Uterus (tissue), 2 donors: ENCODE data around the gene FHL1.

Experiments
- POLR2A ChIP-seq, 2 donors: fragments of 450-650 bp; IDR thresholded peaks; one replicate each; pipeline ENCODE4 v1.6.1; 2016; ENCODE audit warnings: antibody characterized with exemption in 2 of 2, mild to moderate bottlenecking in 1 of 2, moderate library complexity in 1 of 2
- TF ChIP-seq, protein P1 (sequence below), 4 experiments: fragments of 200-600 bp in 2 of 4; fragments of 450-650 bp in 2 of 4; sonication (generic) in 2 of 4; IDR thresholded peaks; one replicate each; pipeline ENCODE4 v1.5.1; 2016 to 2019; ENCODE audit warnings: antibody characterized with exemption in 4 of 4, mild to moderate bottlenecking in 2 of 4, moderate library complexity in 1 of 4

DNA sequence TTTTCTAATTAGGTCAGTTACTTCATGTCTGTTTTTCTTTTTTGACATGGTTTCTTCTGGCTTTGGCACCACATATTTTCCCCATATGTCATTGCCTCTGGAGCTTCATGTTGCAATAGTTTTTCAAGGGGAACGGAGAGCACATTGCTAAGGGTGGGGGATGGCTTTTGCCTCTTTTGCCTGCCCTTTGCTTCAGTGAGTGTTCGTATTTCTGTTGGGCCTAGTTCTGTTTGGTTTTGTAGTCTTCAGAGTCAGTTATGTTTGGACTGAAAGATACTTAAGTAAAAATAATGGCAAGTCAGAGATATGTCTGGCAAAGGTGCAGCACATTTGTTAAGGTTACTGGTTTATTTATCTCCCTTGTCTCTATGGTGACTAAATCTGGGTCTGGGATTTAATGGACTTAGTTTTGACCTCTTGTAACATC is 29.1 kb downstream of the FHL1 start:
- TF ChIP-seq, protein P1, sequence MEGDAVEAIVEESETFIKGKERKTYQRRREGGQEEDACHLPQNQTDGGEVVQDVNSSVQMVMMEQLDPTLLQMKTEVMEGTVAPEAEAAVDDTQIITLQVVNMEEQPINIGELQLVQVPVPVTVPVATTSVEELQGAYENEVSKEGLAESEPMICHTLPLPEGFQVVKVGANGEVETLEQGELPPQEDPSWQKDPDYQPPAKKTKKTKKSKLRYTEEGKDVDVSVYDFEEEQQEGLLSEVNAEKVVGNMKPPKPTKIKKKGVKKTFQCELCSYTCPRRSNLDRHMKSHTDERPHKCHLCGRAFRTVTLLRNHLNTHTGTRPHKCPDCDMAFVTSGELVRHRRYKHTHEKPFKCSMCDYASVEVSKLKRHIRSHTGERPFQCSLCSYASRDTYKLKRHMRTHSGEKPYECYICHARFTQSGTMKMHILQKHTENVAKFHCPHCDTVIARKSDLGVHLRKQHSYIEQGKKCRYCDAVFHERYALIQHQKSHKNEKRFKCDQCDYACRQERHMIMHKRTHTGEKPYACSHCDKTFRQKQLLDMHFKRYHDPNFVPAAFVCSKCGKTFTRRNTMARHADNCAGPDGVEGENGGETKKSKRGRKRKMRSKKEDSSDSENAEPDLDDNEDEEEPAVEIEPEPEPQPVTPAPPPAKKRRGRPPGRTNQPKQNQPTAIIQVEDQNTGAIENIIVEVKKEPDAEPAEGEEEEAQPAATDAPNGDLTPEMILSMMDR (IDR thresholded peaks at IDR 0.05), result no peak
- TF ChIP-seq POLR2A (IDR thresholded peaks at IDR 0.05), result no peak
